Glutamatergic neuron (in vitro differentiated cells): ENCODE data around the gene PSMB9. TPM values are rescaled to one million over a fixed set of nuclear protein-coding genes. Genes with fewer than 3 reads are reported as not detected.
"Not testable (repeated sequence)": the region's sequence is repeated elsewhere in the genome, so short reads cannot be mapped to it uniquely, and the experiment has no call there.

Experiments
- DNase-seq: peaks from one replicate; pipeline ENCODE4 v3.0.0; 2022
- H3K27ac Mint-ChIP-seq: one replicate; pipeline ENCODE4 v1.8.0; 2020; ENCODE audit warnings: mild to moderate bottlenecking, mixed read lengths, inconsistent platforms; ENCODE audit not compliant: unreplicated experiment
- H3K27me3 Mint-ChIP-seq: one replicate; pipeline ENCODE4 v1.8.0; 2020; ENCODE audit warnings: mild to moderate bottlenecking, moderate library complexity, mixed read lengths, inconsistent platforms; ENCODE audit not compliant: unreplicated experiment
- H3K36me3 Mint-ChIP-seq: one replicate; pipeline ENCODE4 v1.8.0; 2020; ENCODE audit warnings: mild to moderate bottlenecking, mixed read lengths, inconsistent platforms; ENCODE audit not compliant: unreplicated experiment
- H3K4me1 Mint-ChIP-seq: one replicate; pipeline ENCODE4 v1.8.0; 2020; ENCODE audit warnings: mild to moderate bottlenecking, low read depth, mixed read lengths, inconsistent platforms; ENCODE audit not compliant: unreplicated experiment
- H3K4me3 Mint-ChIP-seq: one replicate; pipeline ENCODE4 v1.8.0; 2020; ENCODE audit warnings: mild to moderate bottlenecking, mixed read lengths, inconsistent platforms; ENCODE audit not compliant: unreplicated experiment
- H3K9me3 Mint-ChIP-seq: one replicate; pipeline ENCODE4 v1.8.0; 2020; ENCODE audit warnings: mild to moderate bottlenecking, moderate library complexity, mixed read lengths, inconsistent platforms; ENCODE audit not compliant: unreplicated experiment
- total RNA-seq: library from RNA; stranded (reverse); fragmentation: NEBNext Ultra II Directional; extraction: Animal tissue kit (Norgen Biotek cat#: 25700); gene quantifications from one replicate; pipeline ENCODE4 v1.2.1, GENCODE V29; 2021; ENCODE audit not compliant: unreplicated experiment
- TF ChIP-seq, protein P1 (sequence below): fragments of 200-600 bp; sonication (generic); IDR thresholded peaks from one replicate; pipeline ENCODE4 v1.5.0; 2021; ENCODE audit not compliant: partially characterized antibody, unreplicated experiment

The PSMB9 gene
- total RNA-seq, 1 donor from 2014 or later = not detected

GRCh38 chr6:32867022-32867477 is 13.1 kb downstream of the PSMB9 start:
- H3K4me3 Mint-ChIP-seq = no peak overlapping the region
- no peaks in the 10 kb centered on the region for H3K4me1 Mint-ChIP-seq
- TF ChIP-seq, protein P1, sequence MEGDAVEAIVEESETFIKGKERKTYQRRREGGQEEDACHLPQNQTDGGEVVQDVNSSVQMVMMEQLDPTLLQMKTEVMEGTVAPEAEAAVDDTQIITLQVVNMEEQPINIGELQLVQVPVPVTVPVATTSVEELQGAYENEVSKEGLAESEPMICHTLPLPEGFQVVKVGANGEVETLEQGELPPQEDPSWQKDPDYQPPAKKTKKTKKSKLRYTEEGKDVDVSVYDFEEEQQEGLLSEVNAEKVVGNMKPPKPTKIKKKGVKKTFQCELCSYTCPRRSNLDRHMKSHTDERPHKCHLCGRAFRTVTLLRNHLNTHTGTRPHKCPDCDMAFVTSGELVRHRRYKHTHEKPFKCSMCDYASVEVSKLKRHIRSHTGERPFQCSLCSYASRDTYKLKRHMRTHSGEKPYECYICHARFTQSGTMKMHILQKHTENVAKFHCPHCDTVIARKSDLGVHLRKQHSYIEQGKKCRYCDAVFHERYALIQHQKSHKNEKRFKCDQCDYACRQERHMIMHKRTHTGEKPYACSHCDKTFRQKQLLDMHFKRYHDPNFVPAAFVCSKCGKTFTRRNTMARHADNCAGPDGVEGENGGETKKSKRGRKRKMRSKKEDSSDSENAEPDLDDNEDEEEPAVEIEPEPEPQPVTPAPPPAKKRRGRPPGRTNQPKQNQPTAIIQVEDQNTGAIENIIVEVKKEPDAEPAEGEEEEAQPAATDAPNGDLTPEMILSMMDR = no peak

GRCh38 chr6:32867554-32868256 is 13.7 kb downstream of the PSMB9 start:
- no peaks in the 10 kb centered on the region for H3K4me1 Mint-ChIP-seq
- no peaks in the 10 kb centered on the region for H3K27me3 Mint-ChIP-seq
- no peak overlapping the region for H3K4me3 Mint-ChIP-seq
- H3K27ac Mint-ChIP-seq = no peak overlapping the region
- TF ChIP-seq, protein P1 = no peak
- DNase-seq = no peak
- no peaks in the 10 kb centered on the region for H3K36me3 Mint-ChIP-seq
- H3K9me3 Mint-ChIP-seq = no peaks in the 10 kb centered on the region

More at GRCh38 chr6:32867022-32867477, 13.1 kb downstream of the PSMB9 start:
- H3K27ac Mint-ChIP-seq = no peak overlapping the region
- DNase-seq = no peak
- H3K9me3 Mint-ChIP-seq = no peaks in the 10 kb centered on the region
- no peaks in the 10 kb centered on the region for H3K27me3 Mint-ChIP-seq
- no peaks in the 10 kb centered on the region for H3K36me3 Mint-ChIP-seq

- Mint-ChIP-seq H3K4me1 (no peaks in the 10 kb centered on the region), H3K27me3 (no peaks in the 10 kb centered on the region), H3K27ac (no peak overlapping the region), H3K4me3 (no peak overlapping the region), H3K36me3 (no peaks in the 10 kb centered on the region), H3K9me3 (no peaks in the 10 kb centered on the region)
- DNase-seq = peak; percentile 80
- TF ChIP-seq, protein P1 = peak; percentile 99
Observed at GRCh38 chr6:32868257-32868788, 14.3 kb downstream of the PSMB9 start.

DNA sequence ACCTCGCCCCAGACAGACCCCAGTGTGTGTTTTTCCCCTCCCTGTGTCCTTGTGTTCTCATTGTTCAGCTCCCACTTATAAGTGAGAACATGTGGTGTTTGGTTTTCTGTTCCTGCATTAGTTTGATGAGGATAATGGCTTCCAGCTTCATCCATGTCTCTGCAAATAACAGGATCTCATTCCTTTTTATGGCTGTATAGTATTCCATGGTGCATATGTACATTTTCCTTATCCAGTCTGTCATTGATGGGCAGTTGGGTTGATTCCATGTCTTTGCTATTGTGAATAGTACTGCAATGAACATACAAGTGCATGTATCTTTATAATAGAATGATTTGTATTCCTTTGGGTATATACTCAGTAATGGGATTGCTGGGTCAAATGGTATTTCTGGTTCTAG is 20.0 kb downstream of the PSMB9 start:
- H3K9me3 Mint-ChIP-seq, H3K27me3 Mint-ChIP-seq, H3K27ac Mint-ChIP-seq, H3K36me3 Mint-ChIP-seq, H3K4me1 Mint-ChIP-seq, H3K4me3 Mint-ChIP-seq, DNase-seq: not testable (repeated sequence)

DNA sequence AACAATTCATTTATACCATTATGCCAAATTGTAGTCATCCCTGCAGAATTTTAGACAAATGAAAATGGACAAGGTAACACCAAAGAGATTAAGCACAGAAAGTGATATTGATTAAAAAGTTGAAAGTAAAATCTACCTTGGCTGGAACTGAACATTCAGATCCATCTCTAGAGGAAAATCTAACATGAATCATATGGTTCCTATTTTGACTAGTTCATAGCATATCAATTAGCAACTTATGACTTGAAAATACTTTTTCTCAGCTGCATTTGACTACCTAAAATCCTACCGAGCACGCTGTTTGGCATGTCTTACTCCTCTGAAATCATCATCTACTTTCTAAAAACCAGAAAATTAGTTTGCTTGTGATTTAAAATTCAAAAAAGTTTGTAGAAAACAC is 22.6 kb downstream of the PSMB9 start:
- H3K36me3 Mint-ChIP-seq = no peaks in the 10 kb centered on the region
- H3K27me3 Mint-ChIP-seq = no peaks in the 10 kb centered on the region
- no peak overlapping the region for H3K27ac Mint-ChIP-seq
- TF ChIP-seq, protein P1 = no peak
- no peak for DNase-seq
- H3K4me1 Mint-ChIP-seq = no peaks in the 10 kb centered on the region
- H3K9me3 Mint-ChIP-seq = peaks cover 2% of the 10 kb centered on the region
- no peak overlapping the region for H3K4me3 Mint-ChIP-seq
